Cardiac muscle cell (in vitro differentiated cells and primary cell): ENCODE measurements around the gene TMEM120B. TPM values are rescaled to one million over a fixed set of nuclear protein-coding genes. Genes with fewer than 3 reads are reported as not detected.

Source experiments
- DNase-seq, 2 donors: peaks; one replicate each; pipeline versions ENCODE4 v3.0.0 to v3.0.0-alpha.2; 2010 to 2017; ENCODE audit warnings: low read depth in 1 of 2, low spot score in 1 of 2
- H3K27ac ChIP-seq: fragments of 200-600 bp; sonication (generic); 2 replicates; pipeline ENCODE4 v1.5.1; 2016
- H3K27me3 ChIP-seq: fragments of 200-600 bp; sonication (generic); 2 replicates; pipeline ENCODE4 v1.6.0; 2016; ENCODE audit warnings: control low read depth
- H3K36me3 ChIP-seq: fragments of 200-600 bp; sonication (generic); 2 replicates; pipeline ENCODE4 v1.5.1; 2016; ENCODE audit warnings: control low read depth
- H3K4me1 ChIP-seq: fragments of 200-600 bp; sonication (generic); 2 replicates; pipeline ENCODE4 v1.8.1; 2017; ENCODE audit warnings: low read depth, mild to moderate bottlenecking, mixed run types
- H3K4me3 ChIP-seq: fragments of 200-600 bp; sonication (generic); 2 replicates; pipeline ENCODE4 v1.5.1; 2016; ENCODE audit warnings: mild to moderate bottlenecking
- H3K9me3 ChIP-seq: fragments of 200-600 bp; sonication (generic); 2 replicates; pipeline ENCODE4 v1.5.1; 2017; ENCODE audit warnings: low read depth, mild to moderate bottlenecking, control low read depth
- CTCF ChIP-seq: IDR thresholded peaks from 2 replicates; pipeline ENCODE4 v1.5.1; 2012; ENCODE audit warnings: low read depth, mild to moderate bottlenecking, low read length
- polyA plus RNA-seq: library from polyadenylated mRNA; unstranded; fragments of >200 nt; fragmentation: Nextera tagmentation; extraction: Ambion mirVana; gene quantifications from 2 replicates; pipeline ENCODE4 v1.2.1, GENCODE V29; 2016
- total RNA-seq: library from RNA; depleted of rRNA; stranded (reverse); fragments of >200 nt; gene quantifications from 2 replicates; pipeline ENCODE4 v1.2.3, GENCODE V29; 2016

Gene TMEM120B
- total and polyA plus RNA-seq, 2 experiments from 2014 or later: 19.7 to 30.7 TPM

- H3K4me3 ChIP-seq: no peak overlapping the region
- no peak for TF ChIP-seq CTCF
- H3K36me3 ChIP-seq: no peaks in the 10 kb centered on the region
- H3K4me1 ChIP-seq: no peaks in the 10 kb centered on the region
- H3K27me3 ChIP-seq: no peaks in the 10 kb centered on the region
- DNase-seq: no peak
- no peaks in the 10 kb centered on the region for H3K9me3 ChIP-seq
- no peak overlapping the region for H3K27ac ChIP-seq
Observed at GRCh38 chr12:121724925-121725324, 12.4 kb downstream of the TMEM120B start.

GRCh38 chr12:121725423-121725822 is 12.9 kb downstream of the TMEM120B start:
- Histone ChIP-seq H3K4me1 (no peaks in the 10 kb centered on the region), H3K27me3 (no peaks in the 10 kb centered on the region), H3K9me3 (no peaks in the 10 kb centered on the region), H3K36me3 (no peaks in the 10 kb centered on the region), H3K4me3 (no peak overlapping the region), H3K27ac (no peak overlapping the region)
- TF ChIP-seq CTCF: no peak
- DNase-seq: no peak

- Histone ChIP-seq H3K4me3 (no peak overlapping the region), H3K27me3 (no peaks in the 10 kb centered on the region), H3K27ac (no peak overlapping the region), H3K36me3 (no peaks in the 10 kb centered on the region), H3K4me1 (no peaks in the 10 kb centered on the region), H3K9me3 (no peaks in the 10 kb centered on the region)
- DNase-seq: no peak
- TF ChIP-seq CTCF: no peak
Observed at GRCh38 chr12:121729021-121729420, 16.5 kb downstream of the TMEM120B start.

- H3K36me3 ChIP-seq: no peaks in the 10 kb centered on the region
- H3K9me3 ChIP-seq: no peaks in the 10 kb centered on the region
- H3K27ac ChIP-seq: no peak overlapping the region
- no peak for DNase-seq
- no peaks in the 10 kb centered on the region for H3K4me1 ChIP-seq
- TF ChIP-seq CTCF: no peak
- H3K4me3 ChIP-seq: no peak overlapping the region
- H3K27me3 ChIP-seq: no peaks in the 10 kb centered on the region
Observed at GRCh38 chr12:121731473-121731872, 18.9 kb downstream of the TMEM120B start.

GRCh38 chr12:121733849-121734248 is 21.3 kb downstream of the TMEM120B start:
- H3K36me3 ChIP-seq: no peaks in the 10 kb centered on the region
- TF ChIP-seq CTCF: no peak
- DNase-seq: no peak
- H3K9me3 ChIP-seq: no peaks in the 10 kb centered on the region
- no peaks in the 10 kb centered on the region for H3K27me3 ChIP-seq
- no peak overlapping the region for H3K4me3 ChIP-seq
- no peaks in the 10 kb centered on the region for H3K4me1 ChIP-seq
- H3K27ac ChIP-seq: no peak overlapping the region

- H3K27ac ChIP-seq: no peak overlapping the region
- DNase-seq: no peak
- H3K4me1 ChIP-seq: no peaks in the 10 kb centered on the region
Observed at GRCh38 chr12:121738340-121738858, 25.8 kb downstream of the TMEM120B start.

More at GRCh38 chr12:121738340-121738858, 25.8 kb downstream of the TMEM120B start:
- Histone ChIP-seq H3K36me3 (no peaks in the 10 kb centered on the region), H3K9me3 (no peaks in the 10 kb centered on the region), H3K27me3 (no peaks in the 10 kb centered on the region), H3K4me3 (no peak overlapping the region)
- TF ChIP-seq CTCF: no peak
